Stomach (tissue), 4 donors: ENCODE data around the gene UBAC2.

ENCODE experiments used
- POLR2AphosphoS5 ChIP-seq, 3 donors: sonication (generic); formaldehyde crosslinking; IDR thresholded peaks; one replicate each; pipeline ENCODE4 v1.6.1; 2016; ENCODE audit warnings: antibody characterized with exemption in 3 of 3
- TF ChIP-seq, protein P1 (sequence below), 7 experiments: fragments of 450-650 bp in 4 of 7; fragments of 200-600 bp in 3 of 7; sonication (generic) in 3 of 7; IDR thresholded peaks; one replicate each; pipeline ENCODE4 v1.5.1; 2016 to 2019; ENCODE audit warnings: antibody characterized with exemption in 7 of 7, control low read depth in 2 of 7, mild to moderate bottlenecking in 1 of 7

DNA sequence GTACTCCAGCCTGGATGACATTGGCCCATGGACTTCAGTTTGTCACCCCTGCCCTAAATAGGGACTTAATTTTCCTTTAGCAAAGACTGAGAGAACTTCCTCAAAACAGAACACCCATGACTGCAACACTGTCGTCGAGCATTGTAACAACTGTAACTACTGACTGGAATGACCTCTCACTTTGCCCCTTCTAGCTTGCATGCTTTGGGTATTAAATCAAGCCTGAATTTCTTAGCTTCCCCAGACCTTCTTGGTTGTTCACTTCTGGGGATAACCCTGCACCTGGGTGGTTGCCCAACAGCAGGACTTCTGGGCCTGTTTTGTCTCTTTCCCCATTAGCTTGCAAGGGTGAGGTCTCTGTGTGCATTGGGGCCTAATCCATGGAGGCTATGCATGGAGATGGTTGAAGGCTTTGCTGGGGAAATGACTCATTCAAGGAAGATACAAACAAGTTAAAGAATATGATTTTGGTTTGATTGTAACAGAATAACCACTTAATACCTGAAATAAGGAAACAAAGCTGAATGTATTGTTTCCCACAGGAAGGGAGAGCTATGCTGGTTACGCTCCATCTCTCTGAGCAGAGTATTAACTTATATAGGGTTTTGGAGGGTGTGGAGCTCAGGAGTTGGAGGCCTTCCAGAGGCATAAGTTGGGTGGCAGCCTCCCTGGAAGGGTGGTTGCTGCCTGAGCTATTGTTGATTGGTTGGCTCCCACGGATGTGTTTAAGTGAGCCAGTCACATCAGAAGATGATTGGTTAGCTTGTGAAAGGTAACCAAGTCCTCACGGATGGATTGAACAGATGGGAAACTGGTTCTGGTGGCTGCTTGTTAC lies 34.7 kb upstream of the UBAC2 start:
- no peak for TF ChIP-seq POLR2AphosphoS5 (IDR thresholded peaks at IDR 0.05)
- TF ChIP-seq, protein P1, sequence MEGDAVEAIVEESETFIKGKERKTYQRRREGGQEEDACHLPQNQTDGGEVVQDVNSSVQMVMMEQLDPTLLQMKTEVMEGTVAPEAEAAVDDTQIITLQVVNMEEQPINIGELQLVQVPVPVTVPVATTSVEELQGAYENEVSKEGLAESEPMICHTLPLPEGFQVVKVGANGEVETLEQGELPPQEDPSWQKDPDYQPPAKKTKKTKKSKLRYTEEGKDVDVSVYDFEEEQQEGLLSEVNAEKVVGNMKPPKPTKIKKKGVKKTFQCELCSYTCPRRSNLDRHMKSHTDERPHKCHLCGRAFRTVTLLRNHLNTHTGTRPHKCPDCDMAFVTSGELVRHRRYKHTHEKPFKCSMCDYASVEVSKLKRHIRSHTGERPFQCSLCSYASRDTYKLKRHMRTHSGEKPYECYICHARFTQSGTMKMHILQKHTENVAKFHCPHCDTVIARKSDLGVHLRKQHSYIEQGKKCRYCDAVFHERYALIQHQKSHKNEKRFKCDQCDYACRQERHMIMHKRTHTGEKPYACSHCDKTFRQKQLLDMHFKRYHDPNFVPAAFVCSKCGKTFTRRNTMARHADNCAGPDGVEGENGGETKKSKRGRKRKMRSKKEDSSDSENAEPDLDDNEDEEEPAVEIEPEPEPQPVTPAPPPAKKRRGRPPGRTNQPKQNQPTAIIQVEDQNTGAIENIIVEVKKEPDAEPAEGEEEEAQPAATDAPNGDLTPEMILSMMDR (IDR thresholded peaks at IDR 0.05): no peak
